Measurements from ENCODE around the gene SHFL. TPM values are rescaled to one million over a fixed set of nuclear protein-coding genes. Genes with fewer than 3 reads are reported as not detected.

SHFL gene
- total RNA-seq, 4 donors from 2014 or later: 39.9 to 125 (median 62.7) TPM

DNA sequence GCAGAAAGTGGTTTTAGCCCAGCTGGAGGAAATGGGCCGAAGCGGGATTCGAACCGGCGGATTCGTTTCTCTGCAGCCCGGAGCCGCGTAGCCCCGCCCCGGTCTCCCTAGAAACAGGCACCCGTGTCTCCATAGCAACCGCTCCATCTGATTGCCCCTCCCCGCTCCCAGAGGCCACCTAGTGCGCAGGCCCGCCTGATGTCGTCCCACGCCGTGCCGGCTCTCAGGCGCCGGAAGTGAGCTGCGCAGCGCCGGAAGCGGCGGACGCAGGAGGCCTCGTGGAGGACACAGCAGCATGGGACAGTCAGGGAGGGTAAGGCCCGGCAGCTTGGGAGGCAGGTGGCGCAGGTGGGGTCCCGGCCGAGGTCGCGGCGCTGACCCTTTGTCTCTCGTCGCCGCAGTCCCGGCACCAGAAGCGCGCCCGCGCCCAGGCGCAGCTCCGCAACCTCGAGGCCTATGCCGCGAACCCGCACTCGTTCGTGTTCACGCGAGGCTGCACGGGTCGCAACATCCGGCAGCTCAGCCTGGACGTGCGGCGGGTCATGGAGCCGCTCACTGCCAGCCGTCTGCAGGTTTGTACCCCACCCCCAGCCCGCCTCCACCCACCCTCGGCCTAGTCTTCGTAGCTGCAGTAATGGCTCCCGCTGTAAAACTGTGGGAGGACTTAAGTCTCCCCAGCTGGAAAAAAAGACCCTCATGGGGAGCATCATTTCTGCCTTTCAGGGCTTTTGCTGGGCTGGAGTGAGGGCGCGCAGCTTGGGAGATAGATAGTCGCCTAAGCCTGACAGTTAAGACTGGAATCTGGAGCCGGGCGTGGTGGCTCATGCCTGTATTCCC is 20.2 kb downstream of the SHFL start, which contains the start of gene PPAN:
PPAN (plus strand) TSS at position 263 of the 837 bp plus-strand sequence; CDS start at position 296, 33 bp downstream.
- Histone ChIP-seq H3K4me1 (peaks cover 0 to 55% (median 25%) of the 10 kb centered on the region in 4 donors), H3K27ac (peak within 1 kb of the TSS; percentile 84 to 92 (median 88)), H3K4me3 (peak within 1 kb of the TSS; percentile 72 to 86 (median 80)), H3K36me3 (peaks cover 0 to 39% (median 0%) of the 10 kb centered on the region in 3 donors), H3K9me3 (no peaks in the 10 kb centered on the region), H3K27me3 (no peaks in the 10 kb centered on the region)
- peak; percentile 95 to 100 (median 99) for DNase-seq
- TF ChIP-seq POLR2A (IDR thresholded peaks at IDR 0.05): peak; percentile 30 to 32
- TF ChIP-seq, protein P1, sequence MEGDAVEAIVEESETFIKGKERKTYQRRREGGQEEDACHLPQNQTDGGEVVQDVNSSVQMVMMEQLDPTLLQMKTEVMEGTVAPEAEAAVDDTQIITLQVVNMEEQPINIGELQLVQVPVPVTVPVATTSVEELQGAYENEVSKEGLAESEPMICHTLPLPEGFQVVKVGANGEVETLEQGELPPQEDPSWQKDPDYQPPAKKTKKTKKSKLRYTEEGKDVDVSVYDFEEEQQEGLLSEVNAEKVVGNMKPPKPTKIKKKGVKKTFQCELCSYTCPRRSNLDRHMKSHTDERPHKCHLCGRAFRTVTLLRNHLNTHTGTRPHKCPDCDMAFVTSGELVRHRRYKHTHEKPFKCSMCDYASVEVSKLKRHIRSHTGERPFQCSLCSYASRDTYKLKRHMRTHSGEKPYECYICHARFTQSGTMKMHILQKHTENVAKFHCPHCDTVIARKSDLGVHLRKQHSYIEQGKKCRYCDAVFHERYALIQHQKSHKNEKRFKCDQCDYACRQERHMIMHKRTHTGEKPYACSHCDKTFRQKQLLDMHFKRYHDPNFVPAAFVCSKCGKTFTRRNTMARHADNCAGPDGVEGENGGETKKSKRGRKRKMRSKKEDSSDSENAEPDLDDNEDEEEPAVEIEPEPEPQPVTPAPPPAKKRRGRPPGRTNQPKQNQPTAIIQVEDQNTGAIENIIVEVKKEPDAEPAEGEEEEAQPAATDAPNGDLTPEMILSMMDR (IDR thresholded peaks at IDR 0.05): no peak

DNA sequence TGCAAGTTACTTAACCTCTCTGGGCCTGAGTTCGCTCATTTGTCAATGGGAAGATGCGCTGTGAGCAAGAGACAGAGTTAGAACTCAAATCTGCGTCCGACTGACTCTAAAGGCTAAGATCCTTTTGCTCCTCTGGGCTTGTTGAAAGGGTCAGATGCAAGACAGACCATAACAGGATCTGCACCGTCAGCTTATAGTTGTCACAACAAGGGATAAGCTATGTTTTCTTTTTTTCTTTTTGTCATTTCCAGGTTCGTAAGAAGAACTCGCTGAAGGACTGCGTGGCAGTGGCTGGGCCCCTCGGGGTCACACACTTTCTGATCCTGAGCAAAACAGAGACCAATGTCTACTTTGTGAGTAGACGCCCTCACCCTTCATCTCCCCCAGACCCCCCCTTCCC is 21.1 kb downstream of the SHFL start:
- no peak for DNase-seq
- H3K4me3 ChIP-seq: peak overlapping the region; percentile 72 to 86 (median 80)
- peaks cover 0 to 42% (median 0%) of the 10 kb centered on the region in 3 donors for H3K36me3 ChIP-seq
- peaks cover 0 to 55% (median 24%) of the 10 kb centered on the region in 4 donors for H3K4me1 ChIP-seq
- H3K9me3 ChIP-seq: no peaks in the 10 kb centered on the region
- H3K27ac ChIP-seq: peak overlapping the region in 1 of 4 donors; percentile 91
- TF ChIP-seq POLR2A (IDR thresholded peaks at IDR 0.05): no peak
- TF ChIP-seq, protein P1 (IDR thresholded peaks at IDR 0.05): no peak
- no peaks in the 10 kb centered on the region for H3K27me3 ChIP-seq

DNA sequence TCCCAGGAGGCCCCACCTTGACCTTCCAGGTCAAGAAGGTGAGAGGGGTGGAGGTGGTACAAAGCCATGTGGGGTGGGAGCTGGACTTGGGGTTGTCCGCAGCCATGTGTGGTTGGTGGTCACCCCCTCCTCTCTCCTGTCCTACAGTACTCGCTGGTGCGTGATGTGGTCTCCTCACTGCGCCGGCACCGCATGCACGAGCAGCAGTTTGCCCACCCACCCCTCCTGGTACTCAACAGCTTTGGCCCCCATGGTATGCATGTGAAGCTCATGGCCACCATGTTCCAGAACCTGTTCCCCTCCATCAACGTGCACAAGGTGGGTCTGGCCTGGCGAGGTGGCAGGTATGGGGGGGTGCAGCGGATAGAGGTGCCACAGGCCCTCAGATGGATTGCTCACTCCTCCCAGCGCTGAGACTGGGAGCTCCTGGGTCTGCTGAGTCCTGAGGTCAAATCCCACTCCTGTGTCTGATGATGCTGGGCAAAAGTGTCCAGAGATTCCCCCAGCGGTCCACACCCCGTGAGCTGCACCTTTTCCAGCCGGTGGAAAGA is 21.8 kb downstream of the SHFL start:
- no peak for DNase-seq
- H3K4me3 ChIP-seq: no peak overlapping the region
- H3K27ac ChIP-seq: peak overlapping the region in 1 of 4 donors; percentile 5
- no peaks in the 10 kb centered on the region for H3K9me3 ChIP-seq
- no peaks in the 10 kb centered on the region for H3K27me3 ChIP-seq
- H3K36me3 ChIP-seq: peaks cover 0 to 42% (median 0%) of the 10 kb centered on the region in 3 donors
- peaks cover 0 to 56% (median 26%) of the 10 kb centered on the region in 4 donors for H3K4me1 ChIP-seq
- no peak for TF ChIP-seq POLR2A (IDR thresholded peaks at IDR 0.05)
- TF ChIP-seq, protein P1 (IDR thresholded peaks at IDR 0.05): no peak

DNA sequence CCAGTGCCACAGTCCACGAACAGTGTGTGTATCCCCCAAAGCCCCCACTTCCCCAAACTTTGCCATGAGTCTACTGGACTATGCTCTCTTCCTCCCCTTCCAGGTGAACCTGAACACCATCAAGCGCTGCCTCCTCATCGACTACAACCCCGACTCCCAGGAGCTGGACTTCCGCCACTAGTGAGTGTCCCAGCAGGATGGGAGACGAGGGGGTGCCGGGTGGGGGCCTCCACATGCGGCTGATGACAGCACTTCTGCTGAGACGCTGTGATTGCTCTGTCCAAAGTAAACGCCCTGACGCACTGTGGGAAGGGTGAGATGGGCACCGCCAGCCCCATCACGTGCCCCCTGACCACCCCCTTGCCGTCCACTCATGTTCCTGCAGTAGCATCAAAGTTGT is 23.4 kb downstream of the SHFL start:
- Histone ChIP-seq H3K9me3 (no peaks in the 10 kb centered on the region), H3K27ac (no peak overlapping the region), H3K36me3 (peaks cover 0 to 47% (median 0%) of the 10 kb centered on the region in 3 donors), H3K4me3 (no peak overlapping the region), H3K27me3 (no peaks in the 10 kb centered on the region), H3K4me1 (peaks cover 0 to 62% (median 27%) of the 10 kb centered on the region in 4 donors)
- TF ChIP-seq POLR2A (IDR thresholded peaks at IDR 0.05): no peak
- DNase-seq: no peak

DNA sequence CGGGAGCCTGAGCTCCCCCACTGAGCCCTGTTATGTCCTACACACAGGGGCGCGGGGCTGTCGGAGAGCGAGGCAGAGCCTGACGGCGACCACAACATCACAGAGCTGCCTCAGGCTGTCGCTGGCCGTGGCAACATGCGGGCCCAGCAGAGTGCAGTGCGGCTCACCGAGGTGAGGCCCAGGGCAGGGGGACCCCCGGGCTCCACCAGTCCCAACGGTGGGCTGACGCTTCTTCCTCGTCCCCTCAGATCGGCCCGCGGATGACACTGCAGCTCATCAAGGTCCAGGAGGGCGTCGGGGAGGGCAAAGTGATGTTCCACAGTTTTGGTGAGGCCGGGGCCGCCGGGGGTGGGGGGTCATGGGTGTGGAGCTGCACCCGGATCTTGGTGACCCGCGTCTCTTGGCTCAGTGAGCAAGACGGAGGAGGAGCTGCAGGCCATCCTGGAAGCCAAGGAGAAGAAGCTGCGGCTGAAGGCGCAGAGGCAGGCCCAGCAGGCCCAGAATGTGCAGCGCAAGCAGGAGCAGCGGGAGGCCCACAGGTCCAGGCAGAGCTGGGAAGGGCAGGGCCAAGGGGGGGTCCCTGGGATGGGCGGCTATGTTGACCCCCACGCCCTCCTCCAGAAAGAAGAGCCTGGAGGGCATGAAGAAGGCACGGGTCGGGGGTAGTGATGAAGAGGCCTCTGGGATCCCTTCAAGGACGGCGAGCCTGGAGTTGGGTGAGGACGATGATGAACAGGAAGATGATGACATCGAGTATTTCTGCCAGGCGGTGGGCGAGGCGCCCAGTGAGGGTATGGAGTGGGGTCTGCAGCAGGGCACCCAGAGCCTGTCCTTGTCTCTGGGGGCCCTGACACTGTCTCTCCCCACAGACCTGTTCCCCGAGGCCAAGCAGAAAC is 24.2 kb downstream of the SHFL start:
- Histone ChIP-seq H3K27ac (peak overlapping the region in 2 of 4 donors; percentile 35 to 80), H3K9me3 (no peaks in the 10 kb centered on the region), H3K4me1 (peaks cover 0 to 58% (median 24%) of the 10 kb centered on the region in 4 donors), H3K4me3 (no peak overlapping the region), H3K36me3 (peaks cover 0 to 55% (median 0%) of the 10 kb centered on the region in 3 donors), H3K27me3 (no peaks in the 10 kb centered on the region)
- TF ChIP-seq, protein P1 (IDR thresholded peaks at IDR 0.05): no peak
- TF ChIP-seq POLR2A (IDR thresholded peaks at IDR 0.05): no peak
- DNase-seq: no peak
